NT2/D1 (cell line): Measurements from ENCODE around the gene TPCN2.
A peak's percentile ranks its signal among the peaks of the same experiment; 100 is the strongest.
"Not testable (repeated sequence)": the region's sequence is repeated elsewhere in the genome, so short reads cannot be mapped to it uniquely, and the experiment has no call there.

Source experiments
- DNase-seq: peaks from one replicate; pipeline ENCODE4 v3.0.0-alpha.2; 2011; ENCODE audit warnings: low read depth, low spot score
- H3K27me3 ChIP-seq: 2 replicates; pipeline ENCODE4 v1.6.0; 2011; ENCODE audit warnings: mild to moderate bottlenecking; ENCODE audit not compliant: insufficient read length, insufficient read depth
- H3K36me3 ChIP-seq: 2 replicates; pipeline ENCODE4 v1.6.1; 2011; ENCODE audit warnings: mild to moderate bottlenecking, low read length, mixed read lengths; ENCODE audit not compliant: insufficient read depth, insufficient read length
- H3K4me1 ChIP-seq: 2 replicates; pipeline ENCODE4 v1.5.1; 2011; ENCODE audit not compliant: insufficient read depth, insufficient read length
- H3K4me3 ChIP-seq: 2 replicates; pipeline ENCODE4 v1.5.1; 2011; ENCODE audit warnings: low read depth; ENCODE audit not compliant: insufficient read length
- H3K9ac ChIP-seq: 2 replicates; pipeline ENCODE4 v1.6.0; 2011; ENCODE audit warnings: low read depth; ENCODE audit not compliant: insufficient read length
- H3K9me3 ChIP-seq: 2 replicates; pipeline ENCODE4 v1.5.1; 2011; ENCODE audit warnings: mild to moderate bottlenecking, low read length; ENCODE audit not compliant: insufficient read depth
- SUZ12 ChIP-seq: IDR thresholded peaks from 2 replicates; pipeline ENCODE4 v1.6.1; 2011; ENCODE audit not compliant: insufficient read length, insufficient read depth; ENCODE audit errors: extremely low read depth
- YY1 ChIP-seq: IDR thresholded peaks from 2 replicates; pipeline ENCODE4 v1.6.1; 2011; ENCODE audit not compliant: insufficient read length, insufficient read depth
- ZNF274 ChIP-seq: IDR thresholded peaks from 2 replicates; pipeline ENCODE4 v1.6.1; 2011; ENCODE audit warnings: mild to moderate bottlenecking, low read depth, low read length

Gene TPCN2

DNA sequence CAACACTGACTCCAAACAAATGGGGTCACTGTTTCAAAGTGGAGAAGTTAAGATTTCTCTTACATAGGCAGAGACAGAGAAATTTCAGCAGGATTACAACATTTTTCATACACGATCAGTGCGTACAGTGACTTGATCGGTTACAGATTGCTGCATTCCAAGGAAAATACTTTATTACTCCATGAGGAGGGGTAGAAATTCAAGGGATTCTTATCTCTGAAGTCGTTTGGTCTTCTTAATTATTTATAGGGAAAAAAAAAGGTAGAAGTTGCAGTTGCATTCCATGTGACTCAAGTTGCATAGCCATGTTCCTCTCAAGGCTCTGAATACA is 96.3 kb downstream of the TPCN2 start:
- no peaks in the 10 kb centered on the region for H3K36me3 ChIP-seq
- TF ChIP-seq YY1 = no peak
- TF ChIP-seq ZNF274 = no peak
- no peak for TF ChIP-seq SUZ12
- H3K4me3 ChIP-seq = no peak overlapping the region
- H3K9ac ChIP-seq = no peak overlapping the region
- peaks cover 24% of the 10 kb centered on the region for H3K9me3 ChIP-seq
- no peak for DNase-seq
- H3K4me1 ChIP-seq = no peaks in the 10 kb centered on the region
- no peaks in the 10 kb centered on the region for H3K27me3 ChIP-seq

DNA sequence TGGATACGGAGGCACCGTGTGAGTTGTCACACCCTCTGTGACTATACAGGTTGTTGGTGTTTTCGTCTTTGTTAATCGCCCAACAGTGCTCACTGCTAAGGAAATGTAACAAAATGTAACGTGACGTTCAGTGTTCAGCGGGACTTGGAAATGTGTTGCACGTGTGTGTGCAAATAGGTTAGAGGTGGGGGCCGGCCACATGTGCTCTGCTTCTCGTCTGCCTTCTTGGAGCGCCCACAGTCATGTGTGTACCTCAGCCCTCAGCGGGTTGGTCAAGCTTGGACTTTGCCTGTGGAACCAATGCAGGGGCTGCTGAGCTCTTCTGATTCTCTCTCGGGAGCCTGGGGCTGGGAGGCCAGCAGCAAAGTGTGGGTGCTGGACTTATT is 99.6 kb downstream of the TPCN2 start:
- Histone ChIP-seq H3K9ac (no peak overlapping the region), H3K4me1 (no peaks in the 10 kb centered on the region), H3K4me3 (no peak overlapping the region), H3K36me3 (no peaks in the 10 kb centered on the region), H3K9me3 (peaks cover 28% of the 10 kb centered on the region), H3K27me3 (no peaks in the 10 kb centered on the region)
- TF ChIP-seq YY1 (no peak), ZNF274 (no peak), SUZ12 (no peak)
- DNase-seq = no peak

DNA sequence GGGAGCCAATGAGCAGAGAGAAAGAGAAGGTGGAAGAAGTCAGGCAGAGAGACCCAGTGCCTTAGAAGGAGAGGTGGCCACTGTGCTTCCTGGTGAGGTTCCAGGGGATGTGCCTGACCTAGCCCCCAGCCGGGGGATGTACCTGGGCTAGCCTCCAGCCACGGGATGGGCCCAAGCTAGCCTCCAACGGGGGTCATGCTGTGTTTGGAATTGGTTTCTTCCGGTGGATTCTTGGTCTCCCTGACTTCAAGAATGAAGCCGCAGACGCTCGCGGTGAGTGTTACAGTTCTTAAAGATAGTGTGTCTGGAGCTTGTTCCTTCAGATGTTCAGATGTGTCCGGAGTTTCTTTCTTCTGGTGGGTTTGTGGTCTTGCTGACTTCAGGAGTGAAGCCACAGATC is 100.1 kb downstream of the TPCN2 start:
- no peaks in the 10 kb centered on the region for H3K4me1 ChIP-seq
- no peak overlapping the region for H3K9ac ChIP-seq
- no peak for DNase-seq
- no peak overlapping the region for H3K4me3 ChIP-seq
- TF ChIP-seq YY1 (no peak), ZNF274 (no peak), SUZ12 (no peak)
- H3K36me3 ChIP-seq = no peaks in the 10 kb centered on the region
- peaks cover 28% of the 10 kb centered on the region for H3K9me3 ChIP-seq
- H3K27me3 ChIP-seq = no peaks in the 10 kb centered on the region

DNA sequence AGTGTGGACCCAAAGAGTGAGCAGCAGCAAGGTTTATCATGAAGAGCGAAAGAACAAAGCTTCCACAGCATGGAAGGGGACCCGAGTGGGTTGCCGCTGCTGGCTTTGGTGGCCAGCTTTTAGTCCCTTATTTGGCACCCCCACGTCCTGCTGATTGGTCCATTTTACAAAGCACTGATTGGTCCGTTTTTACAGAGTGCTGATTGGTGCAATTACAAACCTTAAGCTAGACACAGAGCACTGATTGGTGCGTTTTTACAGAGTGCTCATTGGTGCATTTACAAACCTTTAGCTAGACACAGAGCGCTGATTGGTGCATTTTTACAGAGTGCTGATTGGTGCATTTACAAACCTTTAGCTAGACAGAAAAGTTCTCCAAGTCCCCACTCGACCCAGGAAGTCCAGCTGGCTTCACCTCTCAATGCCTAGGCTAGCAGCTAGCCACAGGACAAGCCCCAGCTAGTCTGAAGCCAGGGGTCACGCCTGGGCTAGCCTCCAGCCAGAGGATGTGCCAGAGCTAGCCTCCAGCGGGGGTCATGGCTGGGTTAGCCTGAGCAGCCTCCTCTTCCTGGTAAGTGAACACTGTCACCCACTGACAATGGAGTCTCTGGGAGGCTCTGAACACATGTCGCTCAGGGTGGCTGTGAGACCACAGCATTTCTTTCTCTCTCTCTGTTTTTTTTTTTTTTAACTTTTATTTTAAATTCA is 100.8 kb downstream of the TPCN2 start:
- not testable (repeated sequence) for DNase-seq, H3K9ac ChIP-seq, H3K4me3 ChIP-seq, H3K36me3 ChIP-seq, H3K27me3 ChIP-seq, H3K4me1 ChIP-seq
- H3K9me3 ChIP-seq = peaks cover 28% of the 10 kb centered on the region

DNA sequence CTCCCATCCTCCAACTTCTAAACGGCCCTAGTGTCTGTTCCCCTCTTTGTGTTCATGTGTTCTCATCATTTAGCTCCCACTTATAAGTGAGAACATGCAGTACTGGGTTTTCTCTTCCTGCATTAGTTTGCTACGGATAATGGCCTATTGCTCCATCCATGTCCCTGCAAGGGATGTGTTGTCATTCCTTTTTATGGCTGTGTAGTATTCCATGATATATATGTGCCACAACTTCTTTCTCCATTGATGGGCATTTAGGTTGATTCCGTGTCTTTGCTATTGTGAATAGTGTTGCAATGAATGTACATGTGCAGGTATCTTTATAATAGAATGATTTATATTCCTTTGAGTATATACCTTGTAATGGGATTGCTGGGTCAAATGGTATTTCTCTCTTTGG is 101.4 kb downstream of the TPCN2 start:
- no peaks in the 10 kb centered on the region for H3K4me1 ChIP-seq
- DNase-seq = no peak
- H3K36me3 ChIP-seq = no peaks in the 10 kb centered on the region
- no peak overlapping the region for H3K9ac ChIP-seq
- peaks cover 28% of the 10 kb centered on the region for H3K9me3 ChIP-seq
- TF ChIP-seq ZNF274 = no peak
- no peak for TF ChIP-seq SUZ12
- TF ChIP-seq YY1 = no peak
- H3K27me3 ChIP-seq = no peaks in the 10 kb centered on the region
- no peak overlapping the region for H3K4me3 ChIP-seq

DNA sequence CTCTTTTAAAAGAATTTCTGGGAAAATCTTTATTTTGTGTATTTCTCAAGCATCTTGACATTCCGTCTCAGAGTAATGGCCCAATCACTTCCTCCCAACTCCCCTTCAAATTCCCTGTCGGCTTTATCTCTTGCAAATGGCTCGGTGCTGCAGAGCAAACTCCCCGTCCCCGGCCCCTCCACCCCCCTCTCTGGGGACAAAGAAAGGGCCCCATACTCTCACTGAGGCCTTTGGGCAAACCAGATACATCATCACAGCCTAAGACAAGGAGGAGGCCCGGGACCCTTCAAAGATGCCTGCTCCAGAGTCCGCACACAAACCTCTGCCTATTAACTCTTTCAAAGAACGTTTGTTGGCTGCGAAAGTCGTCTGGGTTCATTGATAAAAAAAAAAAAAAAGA is 103.1 kb downstream of the TPCN2 start:
- no peaks in the 10 kb centered on the region for H3K27me3 ChIP-seq
- H3K4me1 ChIP-seq = no peaks in the 10 kb centered on the region
- DNase-seq = peak; percentile 55
- H3K9me3 ChIP-seq = peaks cover 18% of the 10 kb centered on the region
- no peaks in the 10 kb centered on the region for H3K36me3 ChIP-seq
- H3K4me3 ChIP-seq = no peak overlapping the region
- H3K9ac ChIP-seq = no peak overlapping the region
- TF ChIP-seq YY1 (no peak), ZNF274 (no peak), SUZ12 (no peak)

DNA sequence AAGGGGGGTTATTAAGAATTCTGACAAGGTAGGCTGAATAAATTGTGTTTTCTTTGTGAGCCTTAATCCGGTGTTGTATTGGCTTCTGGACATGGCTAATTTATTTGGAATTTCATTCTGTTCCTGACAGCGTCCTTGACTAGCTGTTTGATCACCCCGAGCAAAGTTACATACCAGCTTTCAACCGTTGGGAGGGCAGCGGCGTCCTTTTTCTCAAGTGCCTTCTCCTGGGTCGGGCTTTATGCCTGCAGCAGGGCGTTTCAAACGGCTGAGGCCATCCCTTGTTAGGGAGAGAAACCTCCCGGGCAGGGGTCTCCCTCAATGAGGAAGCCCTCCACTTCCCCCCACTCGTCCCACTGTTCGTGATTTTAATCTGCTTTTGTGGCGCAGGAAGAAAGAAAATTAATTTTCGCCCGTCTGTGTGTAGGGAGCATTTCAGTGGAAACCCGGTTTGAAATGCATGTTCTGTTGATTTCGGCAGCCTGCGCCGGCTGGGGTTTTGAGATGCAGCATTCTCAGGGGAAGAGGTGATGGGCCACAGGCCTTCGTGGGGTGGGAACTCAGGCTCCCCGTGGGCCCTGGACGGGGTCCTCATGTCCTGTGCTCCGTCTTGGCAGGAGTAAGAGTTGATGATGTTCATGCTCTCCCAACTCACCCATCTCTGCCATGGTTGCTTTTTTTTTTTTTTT is 104.1 kb downstream of the TPCN2 start:
- Histone ChIP-seq H3K4me3 (no peak overlapping the region), H3K4me1 (peaks cover 3% of the 10 kb centered on the region), H3K36me3 (no peaks in the 10 kb centered on the region), H3K27me3 (no peaks in the 10 kb centered on the region), H3K9me3 (peaks cover 10% of the 10 kb centered on the region; the same call in 1 of the 2 replicates), H3K9ac (peak overlapping the region; percentile 38)
- DNase-seq = no peak
- TF ChIP-seq ZNF274 (no peak), SUZ12 (no peak)

DNA sequence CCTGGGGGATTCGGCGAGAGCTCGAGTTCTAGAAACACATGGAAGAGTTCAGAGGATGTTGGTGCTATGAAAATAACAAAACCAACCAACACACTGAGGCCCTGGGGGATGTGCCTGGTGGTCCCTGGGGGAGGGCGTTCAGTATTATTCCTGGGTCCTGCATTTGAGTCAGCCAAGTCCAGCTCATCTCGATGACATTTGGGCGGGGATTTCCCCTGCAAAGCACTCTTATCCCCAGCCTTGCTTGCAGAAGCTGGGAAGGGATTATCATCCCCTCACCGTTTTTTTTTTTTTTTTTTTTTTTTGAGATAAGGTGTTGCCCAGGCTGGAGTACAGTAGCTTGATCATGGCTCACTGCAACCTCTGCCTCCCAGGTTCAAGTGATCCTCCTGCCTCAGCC is 104.9 kb downstream of the TPCN2 start:
- Histone ChIP-seq H3K9ac (no peak overlapping the region), H3K9me3 (peaks cover 10% of the 10 kb centered on the region; the same call in 1 of the 2 replicates), H3K27me3 (no peaks in the 10 kb centered on the region), H3K36me3 (no peaks in the 10 kb centered on the region), H3K4me3 (no peak overlapping the region), H3K4me1 (peaks cover 3% of the 10 kb centered on the region)
- DNase-seq = no peak
- TF ChIP-seq ZNF274 (no peak), SUZ12 (no peak), YY1 (no peak)
